GM19043 (cell line): Measurements from ENCODE around the gene PPM1N.

Source experiments
- ATAC-seq: cut with Tn5 transposase; IDR thresholded peaks from one replicate; pipeline ENCODE4 v1.9.1; 2021; ENCODE audit warnings: low read depth; ENCODE audit not compliant: unreplicated experiment

The PPM1N gene, protein sequence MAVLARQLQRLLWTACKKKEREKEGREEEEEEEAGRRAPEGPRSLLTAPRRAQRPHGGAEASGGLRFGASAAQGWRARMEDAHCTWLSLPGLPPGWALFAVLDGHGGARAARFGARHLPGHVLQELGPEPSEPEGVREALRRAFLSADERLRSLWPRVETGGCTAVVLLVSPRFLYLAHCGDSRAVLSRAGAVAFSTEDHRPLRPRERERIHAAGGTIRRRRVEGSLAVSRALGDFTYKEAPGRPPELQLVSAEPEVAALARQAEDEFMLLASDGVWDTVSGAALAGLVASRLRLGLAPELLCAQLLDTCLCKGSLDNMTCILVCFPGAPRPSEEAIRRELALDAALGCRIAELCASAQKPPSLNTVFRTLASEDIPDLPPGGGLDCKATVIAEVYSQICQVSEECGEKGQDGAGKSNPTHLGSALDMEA

DNA sequence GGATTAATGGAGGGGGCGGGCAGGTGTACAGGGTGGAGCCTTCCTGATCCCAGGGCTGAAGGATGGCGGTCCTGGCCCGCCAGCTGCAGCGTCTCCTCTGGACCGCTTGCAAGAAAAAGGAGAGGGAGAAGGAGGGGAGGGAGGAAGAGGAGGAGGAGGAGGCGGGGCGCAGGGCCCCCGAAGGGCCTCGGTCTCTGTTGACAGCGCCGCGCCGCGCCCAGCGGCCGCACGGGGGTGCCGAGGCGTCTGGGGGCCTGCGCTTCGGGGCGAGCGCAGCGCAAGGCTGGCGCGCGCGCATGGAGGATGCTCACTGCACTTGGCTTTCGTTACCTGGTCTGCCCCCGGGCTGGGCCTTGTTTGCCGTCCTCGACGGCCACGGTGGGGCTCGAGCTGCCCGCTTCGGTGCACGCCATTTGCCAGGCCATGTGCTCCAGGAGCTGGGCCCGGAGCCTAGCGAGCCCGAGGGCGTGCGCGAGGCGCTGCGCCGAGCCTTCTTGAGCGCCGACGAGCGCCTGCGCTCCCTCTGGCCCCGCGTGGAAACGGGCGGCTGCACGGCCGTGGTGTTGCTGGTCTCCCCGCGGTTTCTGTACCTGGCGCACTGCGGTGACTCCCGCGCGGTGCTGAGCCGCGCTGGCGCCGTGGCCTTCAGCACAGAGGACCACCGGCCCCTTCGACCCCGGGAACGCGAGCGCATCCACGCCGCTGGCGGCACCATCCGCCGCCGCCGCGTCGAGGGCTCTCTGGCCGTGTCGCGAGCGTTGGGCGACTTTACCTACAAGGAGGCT lies at the start of gene PPM1N:
Gene PPM1N (plus strand): TSS at position 33 of the 785 bp plus-strand sequence. CDS start 30 bp downstream, at position 63.
- ATAC-seq, result no peak

DNA sequence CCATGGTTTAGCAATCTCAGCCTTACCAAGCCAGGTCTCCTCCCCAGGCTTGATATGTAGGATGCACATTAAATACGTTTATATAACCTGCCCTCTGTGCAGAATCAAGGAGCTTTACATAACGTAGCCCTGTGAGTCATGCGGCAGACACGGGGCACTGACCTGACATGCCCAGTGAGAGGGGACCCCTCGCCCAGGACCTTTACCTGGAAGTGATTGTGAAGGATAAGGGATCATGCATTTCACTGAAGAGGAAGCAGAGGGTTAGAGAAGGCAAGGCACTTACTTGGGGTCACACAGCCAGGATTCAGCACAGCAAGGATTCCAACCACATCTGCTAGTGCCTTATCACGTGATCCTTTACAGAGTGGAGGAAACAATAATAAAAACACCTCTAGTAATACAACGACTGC lies 49.4 kb upstream of the PPM1N start:
- no peak for ATAC-seq

DNA sequence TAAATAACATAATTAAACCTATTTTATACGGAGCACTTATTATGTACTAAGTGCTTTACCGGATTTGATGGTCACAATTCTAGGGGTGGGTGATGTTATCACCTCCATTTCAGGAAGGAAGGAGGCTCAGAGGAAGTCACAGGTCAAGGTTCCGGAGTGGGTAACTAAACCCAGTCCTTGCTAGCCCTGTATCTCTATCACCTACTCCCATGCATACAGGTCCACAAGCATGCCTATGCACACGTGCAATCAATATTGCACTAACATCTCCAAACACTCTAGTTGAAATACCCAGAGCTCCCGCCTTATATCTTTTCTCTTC lies 48.3 kb upstream of the PPM1N start:
- no peak for ATAC-seq

DNA sequence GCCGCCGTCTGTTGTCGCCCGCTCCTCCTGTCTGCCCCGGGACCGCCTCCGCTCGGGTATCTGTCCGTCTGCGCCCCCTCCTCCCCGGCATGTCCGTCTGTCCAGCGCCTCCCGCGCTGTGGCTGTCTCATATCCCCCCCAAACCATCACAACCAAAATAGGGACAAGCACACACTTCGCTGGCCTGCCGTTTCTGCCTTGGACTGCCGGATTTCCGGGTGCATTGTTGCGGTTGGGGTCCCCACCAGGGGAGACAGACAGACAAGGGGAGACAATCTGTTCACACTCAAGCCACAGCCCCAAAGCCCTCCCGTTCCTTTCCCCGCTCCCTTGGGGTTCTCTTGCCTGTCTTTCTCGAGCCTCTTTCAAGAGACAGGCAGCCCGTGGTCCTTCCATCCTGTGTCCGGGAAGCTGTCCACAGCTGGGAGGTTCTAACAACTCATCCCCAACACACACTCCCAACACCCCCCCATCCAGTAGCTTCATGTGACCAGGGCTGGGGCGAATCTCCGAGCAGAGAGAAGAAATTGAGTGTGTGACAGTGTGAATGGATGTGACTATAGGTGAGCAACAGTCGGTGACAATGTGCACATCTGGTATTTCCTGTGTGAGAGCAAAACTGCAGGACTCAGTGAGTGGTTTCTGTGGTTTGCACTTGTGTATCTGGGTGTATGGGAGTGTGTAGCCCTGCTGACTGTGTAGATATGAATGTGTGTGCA lies 47.0 kb upstream of the PPM1N start:
- no peak for ATAC-seq

DNA sequence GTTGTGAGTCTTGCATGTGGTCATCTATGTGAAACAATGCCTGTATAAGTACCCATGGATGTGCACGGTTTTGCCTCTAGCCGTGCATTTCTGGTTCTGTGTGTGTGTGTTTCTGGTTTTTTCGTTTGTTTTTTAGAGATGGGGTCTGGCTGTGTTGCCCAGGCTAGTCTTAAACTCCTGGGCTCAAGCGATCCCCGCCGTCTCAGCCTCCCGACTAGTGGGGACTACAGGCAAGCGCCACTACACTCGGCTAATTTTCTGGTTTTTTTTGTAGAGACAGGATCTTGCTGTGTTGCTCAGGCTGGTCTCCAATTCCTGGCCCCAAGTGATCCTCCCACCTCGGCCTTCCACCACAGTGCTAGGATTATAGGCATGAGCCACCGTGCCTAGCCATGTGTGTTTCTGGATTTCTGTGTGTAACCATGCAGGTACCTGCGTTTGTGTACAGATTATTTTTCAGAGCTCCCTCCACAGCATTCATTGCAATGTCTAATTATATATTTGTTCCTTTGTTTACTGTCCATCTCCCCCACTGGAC lies 46.3 kb upstream of the PPM1N start:
- no peak for ATAC-seq

DNA sequence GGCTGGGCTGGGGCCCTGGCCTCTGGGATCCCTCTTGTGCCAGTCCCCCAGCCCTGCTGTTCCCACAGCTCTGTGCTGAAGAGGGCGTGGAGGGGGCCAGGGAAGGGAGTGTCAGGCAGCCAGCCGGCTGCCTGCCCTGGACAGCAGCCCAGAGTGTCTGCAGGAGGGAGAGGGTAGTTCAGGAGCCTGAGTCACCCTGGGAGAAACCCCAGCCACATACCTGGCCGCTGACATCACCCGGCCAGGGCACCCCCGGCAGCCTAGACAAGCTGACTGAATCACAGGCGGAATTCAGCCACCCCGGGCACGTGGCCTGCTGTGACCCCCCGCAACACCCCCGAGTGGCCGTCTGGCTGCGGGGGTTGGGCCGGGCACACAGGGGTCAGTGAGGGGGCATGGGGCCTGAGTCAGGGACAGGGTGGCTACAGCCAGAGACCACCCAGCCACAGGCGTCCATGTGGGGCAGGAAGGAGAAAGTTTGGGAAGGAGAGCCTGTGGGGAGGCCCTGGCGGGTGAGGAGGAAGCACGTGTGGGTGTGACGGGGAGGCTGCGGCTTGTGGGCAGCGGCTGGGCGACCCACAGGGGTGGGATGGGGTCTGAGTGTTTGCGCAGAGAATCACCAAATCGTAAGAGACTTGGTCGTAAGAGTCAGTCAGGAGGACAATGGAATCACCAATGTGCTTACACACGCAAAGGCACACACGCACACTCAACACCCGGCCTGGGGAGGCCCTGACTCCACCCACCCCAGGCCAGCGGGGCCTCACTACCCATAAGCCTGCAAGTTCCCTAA lies 42.3 kb upstream of the PPM1N start:
- no peak for ATAC-seq

DNA sequence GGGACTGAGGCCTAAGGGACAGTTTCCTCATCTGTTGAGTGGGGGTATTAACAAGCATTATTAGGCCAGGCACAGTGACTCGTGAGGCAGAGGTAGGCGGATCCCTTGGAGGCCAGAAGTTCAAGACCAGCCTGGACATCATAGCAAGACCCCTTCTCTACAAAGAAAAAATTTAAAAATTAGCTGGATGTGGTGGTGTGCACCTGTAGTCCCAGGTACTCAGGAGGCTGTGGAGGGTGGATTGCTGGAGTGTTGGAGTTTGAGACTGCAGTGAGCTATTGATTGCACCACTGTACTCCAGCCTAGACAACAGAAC lies 41.8 kb upstream of the PPM1N start:
- ATAC-seq, result no peak

DNA sequence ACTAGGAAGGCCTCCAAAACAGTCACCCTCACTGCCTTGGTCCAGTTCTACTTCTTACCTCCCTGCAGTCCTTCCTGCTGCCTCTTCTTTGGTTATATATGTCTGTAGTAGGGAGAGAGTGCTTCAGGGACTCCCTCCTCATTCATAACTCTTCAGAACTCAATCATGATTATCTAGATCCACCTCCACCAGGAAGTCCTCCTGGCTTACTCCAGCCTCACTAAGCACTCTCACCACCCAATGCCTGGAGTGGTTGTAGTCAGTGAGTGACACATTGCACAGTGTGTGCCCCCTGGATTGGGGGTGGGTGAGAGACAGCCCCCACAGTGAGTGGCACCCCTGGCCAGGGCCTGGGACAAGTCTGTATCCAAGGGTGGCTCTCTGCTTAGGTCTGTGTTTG lies 40.5 kb upstream of the PPM1N start:
- ATAC-seq, result no peak

DNA sequence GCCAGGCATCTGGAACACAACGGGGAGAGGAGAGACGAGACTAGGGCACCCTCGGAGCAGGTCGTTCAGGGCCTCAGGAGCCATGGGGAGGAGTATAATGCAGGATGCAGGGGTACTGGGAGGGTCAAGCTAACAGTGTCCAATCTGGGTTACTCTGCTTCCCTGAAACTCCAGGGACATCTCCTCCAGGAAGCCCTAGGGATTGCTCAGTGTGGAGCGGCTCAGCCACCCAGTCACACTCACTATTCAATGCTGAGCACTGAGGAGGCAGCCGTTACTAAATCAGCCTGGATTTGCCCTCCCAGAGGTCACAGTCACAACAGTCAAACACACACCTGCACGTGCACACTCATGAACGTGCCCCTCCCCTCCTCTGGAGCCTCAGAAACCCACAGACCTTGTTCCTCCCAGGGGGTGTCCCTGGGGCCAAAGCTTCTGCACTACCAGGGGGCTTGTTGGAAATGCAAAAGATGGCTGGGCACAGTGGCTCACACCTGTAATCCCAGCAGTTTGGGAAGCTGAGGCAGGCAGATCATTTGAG lies 37.4 kb upstream of the PPM1N start:
- ATAC-seq, result no peak

DNA sequence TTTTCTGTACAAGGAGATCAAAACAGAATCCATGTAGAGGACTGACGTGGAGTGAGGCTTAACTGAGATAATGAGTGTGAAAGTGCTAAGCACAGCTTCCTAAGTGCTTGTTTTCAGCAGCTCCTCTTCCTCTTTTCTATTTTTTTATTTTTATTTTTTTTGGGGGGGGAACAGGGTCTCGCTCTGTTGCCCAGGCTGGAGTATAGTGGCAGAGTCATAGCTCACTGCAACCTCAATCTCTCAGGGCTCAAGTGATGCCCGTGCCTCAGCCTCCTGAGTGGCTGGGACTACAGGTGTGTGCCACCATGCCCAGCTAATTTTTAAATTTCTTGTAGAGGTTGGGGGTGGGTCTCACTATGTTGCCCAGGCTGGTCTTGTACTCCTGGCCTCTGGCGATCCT lies 36.1 kb upstream of the PPM1N start:
- no peak for ATAC-seq

DNA sequence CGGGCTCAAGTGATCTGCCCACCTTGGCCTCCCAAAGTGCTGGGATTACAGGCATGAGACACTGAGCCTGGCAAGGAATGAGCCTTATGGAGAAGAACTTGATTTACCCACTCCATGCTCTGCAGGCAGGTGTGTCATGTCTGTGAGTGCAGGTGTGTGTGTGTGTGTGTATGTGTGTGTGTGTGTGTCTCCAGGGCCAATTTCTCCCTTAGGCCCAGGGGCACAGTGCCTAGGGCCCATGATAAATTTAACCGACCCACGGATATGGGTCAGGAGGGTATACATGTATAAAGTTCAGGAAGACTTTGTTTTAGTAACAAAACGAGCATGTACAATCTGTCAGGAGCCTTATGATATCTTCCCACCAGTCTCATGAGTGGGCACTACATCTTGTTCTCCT lies 35.0 kb upstream of the PPM1N start:
- ATAC-seq, result no peak

DNA sequence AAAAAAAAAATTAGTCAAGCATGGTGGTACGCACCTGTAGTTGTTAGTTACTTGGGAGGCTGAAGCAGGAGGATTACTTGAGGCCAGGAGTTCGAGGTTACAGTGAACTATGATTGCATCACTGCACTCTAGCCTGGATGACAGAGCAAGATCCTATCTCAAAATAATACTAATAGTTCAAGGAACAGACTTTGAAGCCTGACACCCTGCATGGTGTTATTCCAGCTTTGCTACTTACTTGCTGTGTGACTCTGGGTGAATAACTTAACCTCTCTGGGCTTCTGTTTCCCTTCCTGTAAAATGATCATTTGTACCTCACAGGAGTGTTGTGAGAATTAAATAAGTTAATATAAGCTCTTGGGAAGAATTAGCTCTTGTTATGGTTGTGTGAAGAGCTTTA lies 34.0 kb upstream of the PPM1N start:
- ATAC-seq, result no peak

DNA sequence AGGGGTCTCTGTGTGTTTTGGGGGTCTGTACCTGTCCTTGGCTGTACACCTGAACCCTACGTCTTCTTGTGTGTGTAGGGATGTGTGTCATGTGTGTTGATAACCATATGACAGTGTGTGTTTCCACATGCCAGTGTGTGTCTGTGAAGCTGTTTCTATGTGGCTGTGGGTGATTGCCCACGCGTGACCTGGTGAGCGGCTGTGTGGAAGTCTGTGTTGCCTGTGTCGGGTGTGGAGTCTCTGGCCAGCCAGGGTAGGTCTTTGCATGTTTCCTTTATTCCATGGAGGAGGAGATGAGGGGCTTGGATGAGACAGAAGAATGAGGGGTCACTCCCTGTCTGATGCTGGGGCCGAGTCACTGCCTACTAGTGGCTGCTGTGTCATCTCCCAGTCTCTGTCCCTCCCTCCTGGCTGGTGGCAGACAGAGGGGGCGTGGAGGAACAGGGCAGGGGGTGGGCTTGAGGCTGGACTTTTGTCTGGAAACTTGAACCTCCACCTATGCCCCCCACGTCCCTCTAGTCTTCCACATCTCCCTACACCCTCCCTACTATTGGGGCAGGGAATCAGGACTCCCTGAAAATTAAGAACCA lies 33.3 kb upstream of the PPM1N start:
- no peak for ATAC-seq

DNA sequence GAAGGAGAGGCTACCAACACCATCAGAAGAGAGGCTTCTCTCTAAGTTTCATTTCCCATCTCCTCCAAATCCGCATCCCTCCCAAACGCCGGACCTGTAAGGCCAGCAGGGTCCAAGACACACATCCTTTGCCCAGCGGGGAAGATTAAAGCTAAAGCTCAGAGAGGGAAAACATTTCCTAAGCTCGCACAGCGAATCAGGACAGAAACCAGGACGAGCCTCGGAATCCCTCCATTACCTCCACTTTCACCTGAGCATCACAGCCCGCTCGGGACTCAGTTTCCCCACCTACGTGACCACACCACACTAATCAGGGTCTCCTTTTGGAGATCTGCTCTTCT lies 31.2 kb upstream of the PPM1N start:
- no peak for ATAC-seq

DNA sequence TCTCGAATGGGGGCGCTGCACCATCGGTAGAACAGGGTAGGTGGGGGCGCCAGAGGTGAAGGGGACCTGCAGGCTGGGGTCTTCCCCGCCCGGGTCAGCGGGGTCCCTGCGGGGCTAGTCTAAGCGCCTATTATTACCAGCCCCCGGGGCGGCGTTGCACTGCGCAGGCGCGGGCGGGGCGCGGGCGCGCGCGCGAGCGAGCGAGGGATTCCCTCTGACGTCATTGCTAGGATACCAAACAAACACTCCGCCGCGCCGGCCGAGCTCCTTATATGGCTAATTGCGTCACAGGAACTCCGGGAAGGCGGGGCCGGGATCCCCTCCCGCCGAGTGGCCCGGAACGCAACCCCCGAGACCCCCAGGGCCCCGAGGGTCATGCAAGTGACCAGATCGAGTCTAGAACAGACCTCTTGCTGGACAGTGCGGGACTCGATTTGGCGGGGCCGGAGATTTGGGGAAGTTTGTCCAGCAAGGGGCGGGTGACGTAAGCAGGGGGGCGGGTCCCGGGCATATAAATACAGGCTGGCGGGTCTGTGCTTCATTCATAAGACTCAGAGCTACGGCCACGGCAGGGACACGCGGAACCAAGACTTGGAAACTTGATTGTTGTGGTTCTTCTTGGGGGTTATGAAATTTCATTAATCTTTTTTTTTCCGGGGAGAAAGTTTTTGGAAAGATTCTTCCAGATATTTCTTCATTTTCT lies 30.6 kb upstream of the PPM1N start, which contains the start of gene FOSB:
Gene FOSB (plus strand): TSS at position 541 of the 703 bp plus-strand sequence. CDS start 591 bp downstream, outside the sequence.
- peak; percentile 42 for ATAC-seq

DNA sequence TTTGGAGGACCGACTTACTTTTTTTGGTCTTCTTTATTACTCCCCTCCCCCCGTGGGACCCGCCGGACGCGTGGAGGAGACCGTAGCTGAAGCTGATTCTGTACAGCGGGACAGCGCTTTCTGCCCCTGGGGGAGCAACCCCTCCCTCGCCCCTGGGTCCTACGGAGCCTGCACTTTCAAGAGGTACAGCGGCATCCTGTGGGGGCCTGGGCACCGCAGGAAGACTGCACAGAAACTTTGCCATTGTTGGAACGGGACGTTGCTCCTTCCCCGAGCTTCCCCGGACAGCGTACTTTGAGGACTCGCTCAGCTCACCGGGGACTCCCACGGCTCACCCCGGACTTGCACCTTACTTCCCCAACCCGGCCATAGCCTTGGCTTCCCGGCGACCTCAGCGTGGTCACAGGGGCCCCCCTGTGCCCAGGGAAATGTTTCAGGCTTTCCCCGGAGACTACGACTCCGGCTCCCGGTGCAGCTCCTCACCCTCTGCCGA lies 30.0 kb upstream of the PPM1N start:
- no peak for ATAC-seq

DNA sequence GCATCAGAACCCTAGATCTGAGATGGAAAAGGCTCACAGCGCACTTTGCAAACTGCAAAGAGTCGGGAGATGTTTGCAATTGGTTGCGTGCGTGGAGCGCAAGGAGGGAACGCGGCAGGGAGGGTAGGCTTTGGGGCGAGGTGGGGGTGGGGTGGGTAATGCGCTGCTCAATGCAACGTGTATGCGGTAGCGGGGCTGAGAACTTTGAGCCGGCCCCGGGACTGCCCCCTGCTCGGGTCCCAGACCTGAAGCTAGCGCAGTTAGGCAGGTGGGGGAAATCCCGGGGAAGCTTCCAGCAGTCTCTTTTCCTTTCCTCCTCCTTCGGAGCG lies 29.5 kb upstream of the PPM1N start:
- peak; percentile 10 for ATAC-seq

DNA sequence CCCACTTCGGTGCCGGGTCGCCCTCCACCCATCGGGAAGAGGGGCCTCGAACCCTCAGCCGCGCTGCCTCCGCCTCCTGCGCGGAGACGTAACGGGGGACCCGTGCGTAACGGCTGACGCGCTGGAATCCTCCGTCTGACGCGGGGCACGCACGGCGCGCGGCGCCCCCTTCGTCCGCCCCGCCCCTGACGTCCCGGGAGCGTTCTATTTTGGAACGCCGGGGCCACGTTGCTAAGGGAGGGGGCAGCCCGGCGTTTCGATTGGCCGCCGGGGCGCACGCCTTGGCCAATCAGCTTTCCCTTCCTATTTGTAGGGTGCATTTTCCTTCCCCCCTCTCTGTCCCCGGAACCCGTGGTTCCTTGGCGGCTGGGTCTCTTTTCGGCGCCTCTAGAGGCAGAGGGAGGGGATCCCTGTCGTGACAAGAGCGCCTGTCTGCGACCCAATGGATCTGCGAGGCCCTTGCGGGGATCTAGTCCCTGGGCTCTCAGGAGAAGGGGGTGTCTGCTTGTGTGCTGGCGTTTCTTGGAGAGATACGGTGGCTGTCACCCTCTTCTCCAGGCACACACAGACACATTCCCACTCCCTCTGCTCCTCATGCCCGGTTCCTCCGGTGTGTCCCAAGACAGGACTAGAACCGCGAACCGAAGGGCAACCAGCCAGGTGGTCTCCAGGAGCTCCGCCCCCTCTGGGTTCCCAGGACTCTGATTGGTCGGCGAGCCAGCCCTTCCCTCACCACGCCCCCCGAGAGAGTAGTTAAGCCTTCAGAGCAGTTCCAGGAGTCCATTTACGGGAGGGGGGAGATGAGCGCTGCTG lies 28.9 kb upstream of the PPM1N start:
- peak; percentile 60 for ATAC-seq
